HL-60 (cell line): ENCODE results near the gene NAALADL2.

Experiments
- DNase-seq, 2 experiments: peaks; one replicate each; pipeline ENCODE4 v3.0.0-alpha.2; 2010 to 2020; ENCODE audit warnings: low read depth in 1 of 2, low spot score in 1 of 2
- H3K27ac ChIP-seq: fragments of 250-450 bp; sonication (Bioruptor Pico); replicated peaks from 2 replicates; pipeline ENCODE4 v1.5.1; 2020; ENCODE audit warnings: mild to moderate bottlenecking, moderate library complexity
- H3K27me3 ChIP-seq: fragments of 250-450 bp; sonication (Bioruptor Pico); 2 replicates; pipeline ENCODE4 v1.5.1; 2021; ENCODE audit warnings: mild to moderate bottlenecking, moderate library complexity; ENCODE audit not compliant: insufficient read depth, poor library complexity, severe bottlenecking
- H3K4me3 ChIP-seq: replicated peaks from 2 replicates; pipeline ENCODE4 v1.5.1; 2011; ENCODE audit warnings: mild to moderate bottlenecking, control low read depth, low read length; ENCODE audit not compliant: insufficient read depth
- GABPA ChIP-seq: IDR thresholded peaks from 2 replicates; pipeline ENCODE4 v1.6.1; 2012; ENCODE audit warnings: low read depth
- POLR2AphosphoS5 ChIP-seq: IDR thresholded peaks from 2 replicates; pipeline ENCODE4 v1.6.1; 2012; ENCODE audit warnings: low read depth
- SPI1 ChIP-seq: IDR thresholded peaks from 2 replicates; pipeline ENCODE4 v1.6.1; 2012; ENCODE audit warnings: low read depth, mild to moderate bottlenecking, borderline replicate concordance
- TF ChIP-seq, protein P1 (sequence below): IDR thresholded peaks from one replicate; pipeline ENCODE4 v1.5.1; 2011; ENCODE audit warnings: low read length, control low read depth, inconsistent platforms; ENCODE audit not compliant: insufficient read depth
- TF ChIP-seq, protein P2 (sequence below): IDR thresholded peaks from 2 replicates; pipeline ENCODE4 v1.6.1; 2012; ENCODE audit warnings: low read depth; ENCODE audit not compliant: insufficient replicate concordance

The NAALADL2 gene

DNA sequence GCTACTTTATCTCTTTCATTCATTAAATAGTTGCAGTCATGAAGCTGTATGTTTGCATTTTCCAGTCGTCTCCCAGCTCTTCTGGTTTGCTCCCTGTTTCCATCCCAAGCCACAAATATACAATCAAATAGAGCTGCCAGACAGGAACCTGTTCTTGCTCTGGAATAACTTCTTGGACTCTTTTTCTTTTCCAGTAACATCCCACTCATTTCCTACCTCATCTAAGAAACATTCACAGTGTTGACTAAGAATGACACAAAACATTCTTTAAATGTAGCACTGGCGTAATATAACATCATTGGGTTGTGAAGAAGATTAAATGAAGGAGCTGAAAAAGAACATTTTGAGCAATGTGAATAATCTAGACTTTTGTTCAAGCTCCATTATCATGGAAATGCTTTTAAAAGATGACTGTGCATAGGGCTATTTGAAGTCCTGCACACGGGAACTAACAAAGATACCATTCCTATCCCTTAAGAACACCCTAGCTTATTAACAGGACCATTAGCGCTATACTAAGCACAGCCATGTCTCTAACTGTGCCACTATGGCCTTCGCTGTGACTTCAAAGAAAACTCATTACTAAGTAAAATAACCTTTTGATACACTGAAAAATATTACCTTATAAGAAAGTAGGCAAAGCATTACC lies 574.0 kb downstream of the NAALADL2 start:
- TF ChIP-seq SPI1 (no peak), GABPA (no peak), POLR2AphosphoS5 (no peak)
- TF ChIP-seq, protein P1, sequence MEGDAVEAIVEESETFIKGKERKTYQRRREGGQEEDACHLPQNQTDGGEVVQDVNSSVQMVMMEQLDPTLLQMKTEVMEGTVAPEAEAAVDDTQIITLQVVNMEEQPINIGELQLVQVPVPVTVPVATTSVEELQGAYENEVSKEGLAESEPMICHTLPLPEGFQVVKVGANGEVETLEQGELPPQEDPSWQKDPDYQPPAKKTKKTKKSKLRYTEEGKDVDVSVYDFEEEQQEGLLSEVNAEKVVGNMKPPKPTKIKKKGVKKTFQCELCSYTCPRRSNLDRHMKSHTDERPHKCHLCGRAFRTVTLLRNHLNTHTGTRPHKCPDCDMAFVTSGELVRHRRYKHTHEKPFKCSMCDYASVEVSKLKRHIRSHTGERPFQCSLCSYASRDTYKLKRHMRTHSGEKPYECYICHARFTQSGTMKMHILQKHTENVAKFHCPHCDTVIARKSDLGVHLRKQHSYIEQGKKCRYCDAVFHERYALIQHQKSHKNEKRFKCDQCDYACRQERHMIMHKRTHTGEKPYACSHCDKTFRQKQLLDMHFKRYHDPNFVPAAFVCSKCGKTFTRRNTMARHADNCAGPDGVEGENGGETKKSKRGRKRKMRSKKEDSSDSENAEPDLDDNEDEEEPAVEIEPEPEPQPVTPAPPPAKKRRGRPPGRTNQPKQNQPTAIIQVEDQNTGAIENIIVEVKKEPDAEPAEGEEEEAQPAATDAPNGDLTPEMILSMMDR = no peak
- TF ChIP-seq, protein P2, sequence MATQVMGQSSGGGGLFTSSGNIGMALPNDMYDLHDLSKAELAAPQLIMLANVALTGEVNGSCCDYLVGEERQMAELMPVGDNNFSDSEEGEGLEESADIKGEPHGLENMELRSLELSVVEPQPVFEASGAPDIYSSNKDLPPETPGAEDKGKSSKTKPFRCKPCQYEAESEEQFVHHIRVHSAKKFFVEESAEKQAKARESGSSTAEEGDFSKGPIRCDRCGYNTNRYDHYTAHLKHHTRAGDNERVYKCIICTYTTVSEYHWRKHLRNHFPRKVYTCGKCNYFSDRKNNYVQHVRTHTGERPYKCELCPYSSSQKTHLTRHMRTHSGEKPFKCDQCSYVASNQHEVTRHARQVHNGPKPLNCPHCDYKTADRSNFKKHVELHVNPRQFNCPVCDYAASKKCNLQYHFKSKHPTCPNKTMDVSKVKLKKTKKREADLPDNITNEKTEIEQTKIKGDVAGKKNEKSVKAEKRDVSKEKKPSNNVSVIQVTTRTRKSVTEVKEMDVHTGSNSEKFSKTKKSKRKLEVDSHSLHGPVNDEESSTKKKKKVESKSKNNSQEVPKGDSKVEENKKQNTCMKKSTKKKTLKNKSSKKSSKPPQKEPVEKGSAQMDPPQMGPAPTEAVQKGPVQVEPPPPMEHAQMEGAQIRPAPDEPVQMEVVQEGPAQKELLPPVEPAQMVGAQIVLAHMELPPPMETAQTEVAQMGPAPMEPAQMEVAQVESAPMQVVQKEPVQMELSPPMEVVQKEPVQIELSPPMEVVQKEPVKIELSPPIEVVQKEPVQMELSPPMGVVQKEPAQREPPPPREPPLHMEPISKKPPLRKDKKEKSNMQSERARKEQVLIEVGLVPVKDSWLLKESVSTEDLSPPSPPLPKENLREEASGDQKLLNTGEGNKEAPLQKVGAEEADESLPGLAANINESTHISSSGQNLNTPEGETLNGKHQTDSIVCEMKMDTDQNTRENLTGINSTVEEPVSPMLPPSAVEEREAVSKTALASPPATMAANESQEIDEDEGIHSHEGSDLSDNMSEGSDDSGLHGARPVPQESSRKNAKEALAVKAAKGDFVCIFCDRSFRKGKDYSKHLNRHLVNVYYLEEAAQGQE = no peak
- H3K27ac ChIP-seq = no peak overlapping the region
- no peak for DNase-seq
- no peak overlapping the region for H3K4me3 ChIP-seq
- H3K27me3 ChIP-seq = no peaks in the 10 kb centered on the region

DNA sequence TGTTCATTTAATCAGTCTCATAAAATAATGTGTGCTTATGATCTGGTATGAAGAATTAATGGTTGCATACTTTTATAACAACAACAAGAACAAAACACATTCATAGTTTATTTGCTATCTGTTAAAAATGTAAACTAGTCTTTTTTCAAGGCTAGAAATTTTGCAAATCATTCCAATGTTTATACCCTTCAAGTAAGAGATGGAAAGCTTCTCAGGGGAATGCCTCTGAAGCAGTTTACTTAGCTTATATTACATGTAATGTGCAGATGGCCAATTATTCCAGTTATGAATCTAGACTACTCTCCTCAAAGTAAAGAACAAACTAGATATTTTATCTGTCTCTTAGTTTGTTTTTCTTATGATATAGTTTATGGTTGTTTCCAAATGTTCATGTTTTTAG lies 575.4 kb downstream of the NAALADL2 start:
- no peak for DNase-seq
- no peak for TF ChIP-seq POLR2AphosphoS5
- Histone ChIP-seq H3K27me3 (no peaks in the 10 kb centered on the region), H3K27ac (no peak overlapping the region), H3K4me3 (no peak overlapping the region)

DNA sequence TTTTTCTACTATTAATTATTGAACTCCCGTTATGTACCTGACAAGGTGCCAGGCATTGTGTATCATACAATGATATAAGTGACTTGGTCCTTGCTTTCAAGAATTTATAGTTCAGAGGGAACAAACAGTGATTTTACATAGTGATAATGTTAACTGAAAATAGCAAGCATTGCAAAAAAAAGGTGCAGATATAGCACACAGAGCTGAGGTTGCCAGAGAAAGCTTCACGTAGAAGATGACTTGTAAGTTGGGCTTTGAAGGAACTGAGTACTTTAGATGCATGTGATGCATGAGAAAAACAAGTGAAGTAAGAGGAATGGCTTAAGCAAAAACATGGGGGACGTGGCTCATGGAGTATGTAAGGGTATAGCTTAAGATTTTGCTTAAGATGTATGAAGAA lies 584.5 kb downstream of the NAALADL2 start:
- no peaks in the 10 kb centered on the region for H3K27me3 ChIP-seq
- TF ChIP-seq, protein P1 = no peak
- TF ChIP-seq POLR2AphosphoS5 = no peak
- TF ChIP-seq GABPA = no peak
- TF ChIP-seq, protein P2 = no peak
- TF ChIP-seq SPI1 = no peak
- H3K4me3 ChIP-seq = no peak overlapping the region
- no peak overlapping the region for H3K27ac ChIP-seq
- no peak for DNase-seq

DNA sequence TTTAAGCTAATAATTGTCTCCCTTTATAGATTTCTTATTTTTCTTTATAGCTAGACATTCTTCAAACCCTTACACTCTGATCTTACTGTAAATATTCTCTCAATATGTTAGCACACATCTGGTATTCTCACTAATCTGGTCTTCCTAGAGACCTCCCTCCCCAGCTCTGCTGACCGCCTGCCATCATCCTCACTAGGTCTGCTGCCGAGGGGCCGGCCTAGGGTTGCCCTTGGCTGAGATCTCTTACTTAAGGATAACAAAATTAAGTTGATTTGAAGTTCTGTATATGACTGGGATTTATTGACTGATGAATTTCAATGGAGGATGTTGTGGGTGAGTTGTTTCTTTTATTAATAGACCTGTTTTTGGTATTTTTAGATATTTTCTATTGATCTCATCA lies 586.6 kb downstream of the NAALADL2 start:
- no peak for TF ChIP-seq GABPA
- TF ChIP-seq, protein P2 = no peak
- TF ChIP-seq, protein P1 = no peak
- TF ChIP-seq POLR2AphosphoS5 = no peak
- no peak for TF ChIP-seq SPI1
- DNase-seq = no peak
- Histone ChIP-seq H3K27ac (no peak overlapping the region), H3K27me3 (no peaks in the 10 kb centered on the region), H3K4me3 (no peak overlapping the region)
